Measurements from ENCODE around the gene ENTHD1. TPM values are rescaled to one million over a fixed set of nuclear protein-coding genes. Genes with fewer than 3 reads are reported as not detected.

The ENTHD1 gene
- total RNA-seq, 1 donor from 2014 or later, result not detected

- H3K4me1 ChIP-seq, result no peaks in the 10 kb centered on the region
- Mint-ChIP-seq H3K27me3 (ENCODE audit: insufficient read depth, low read depth) (no peaks in the 10 kb centered on the region), H3K4me3 (no peak overlapping the region), H3K9me3 (no peaks in the 10 kb centered on the region), H3K4me1 (peaks cover 6% of the 10 kb centered on the region), H3K27ac (no peak overlapping the region), H3K36me3 (no peaks in the 10 kb centered on the region)
- TF ChIP-seq EZH2 (IDR thresholded peaks at IDR 0.05), result no peak
- TF ChIP-seq, protein P1, sequence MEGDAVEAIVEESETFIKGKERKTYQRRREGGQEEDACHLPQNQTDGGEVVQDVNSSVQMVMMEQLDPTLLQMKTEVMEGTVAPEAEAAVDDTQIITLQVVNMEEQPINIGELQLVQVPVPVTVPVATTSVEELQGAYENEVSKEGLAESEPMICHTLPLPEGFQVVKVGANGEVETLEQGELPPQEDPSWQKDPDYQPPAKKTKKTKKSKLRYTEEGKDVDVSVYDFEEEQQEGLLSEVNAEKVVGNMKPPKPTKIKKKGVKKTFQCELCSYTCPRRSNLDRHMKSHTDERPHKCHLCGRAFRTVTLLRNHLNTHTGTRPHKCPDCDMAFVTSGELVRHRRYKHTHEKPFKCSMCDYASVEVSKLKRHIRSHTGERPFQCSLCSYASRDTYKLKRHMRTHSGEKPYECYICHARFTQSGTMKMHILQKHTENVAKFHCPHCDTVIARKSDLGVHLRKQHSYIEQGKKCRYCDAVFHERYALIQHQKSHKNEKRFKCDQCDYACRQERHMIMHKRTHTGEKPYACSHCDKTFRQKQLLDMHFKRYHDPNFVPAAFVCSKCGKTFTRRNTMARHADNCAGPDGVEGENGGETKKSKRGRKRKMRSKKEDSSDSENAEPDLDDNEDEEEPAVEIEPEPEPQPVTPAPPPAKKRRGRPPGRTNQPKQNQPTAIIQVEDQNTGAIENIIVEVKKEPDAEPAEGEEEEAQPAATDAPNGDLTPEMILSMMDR (IDR thresholded peaks at IDR 0.05), result no peak
- no peak for TF ChIP-seq EZH2phosphoT487 (IDR thresholded peaks at IDR 0.05)
- peaks cover 29% of the 10 kb centered on the region for H3K27me3 ChIP-seq
- no peak overlapping the region for H3K4me2 ChIP-seq
- no peak overlapping the region for H3K9ac ChIP-seq
- H2AFZ ChIP-seq (replicated peaks), result no peak overlapping the region
- no peaks in the 10 kb centered on the region for H3F3A ChIP-seq (ENCODE audit: low read depth)
- no peaks in the 10 kb centered on the region for H3K36me3 ChIP-seq
- DNase-seq (ENCODE audit: low spot score), result no peak
- H3K27ac ChIP-seq, result no peak overlapping the region
- no peak overlapping the region for H3K4me3 ChIP-seq
- no peaks in the 10 kb centered on the region for H3K9me3 ChIP-seq (ENCODE audit: low read depth)
- no peaks in the 10 kb centered on the region for H3K79me2 ChIP-seq (ENCODE audit: low read depth)
- H4K20me1 ChIP-seq (ENCODE audit: low read depth), result no peaks in the 10 kb centered on the region
Observed at GRCh38 chr22:39815932-39816331, 77.6 kb downstream of the ENTHD1 start.

GRCh38 chr22:39814899-39815298, 78.7 kb downstream of the ENTHD1 start:
- peaks cover 6% of the 10 kb centered on the region for H3K4me1 Mint-ChIP-seq
- H3K4me2 ChIP-seq, result no peak overlapping the region
- no peaks in the 10 kb centered on the region for H3K36me3 ChIP-seq
- no peak overlapping the region for H3K27ac Mint-ChIP-seq
- H4K20me1 ChIP-seq (ENCODE audit: low read depth), result no peaks in the 10 kb centered on the region
- no peak overlapping the region for H3K4me3 Mint-ChIP-seq
- H3K9me3 ChIP-seq (ENCODE audit: low read depth), result no peaks in the 10 kb centered on the region
- no peak overlapping the region for H3K9ac ChIP-seq
- H3K36me3 Mint-ChIP-seq, result no peaks in the 10 kb centered on the region
- no peak overlapping the region for H2AFZ ChIP-seq (replicated peaks)
- H3K4me1 ChIP-seq, result no peaks in the 10 kb centered on the region
- H3F3A ChIP-seq (ENCODE audit: low read depth), result no peaks in the 10 kb centered on the region
- TF ChIP-seq, protein P1 (IDR thresholded peaks at IDR 0.05), result no peak
- TF ChIP-seq EZH2phosphoT487 (IDR thresholded peaks at IDR 0.05) (no peak), EZH2 (IDR thresholded peaks at IDR 0.05) (no peak)
- peaks cover 2% of the 10 kb centered on the region for H3K27me3 Mint-ChIP-seq (ENCODE audit: insufficient read depth, low read depth)
- no peak for DNase-seq (ENCODE audit: low spot score)
- no peaks in the 10 kb centered on the region for H3K79me2 ChIP-seq (ENCODE audit: low read depth)
- H3K4me3 ChIP-seq, result no peak overlapping the region
- no peak overlapping the region for H3K27ac ChIP-seq
- H3K9me3 Mint-ChIP-seq, result no peaks in the 10 kb centered on the region
- peaks cover 40% of the 10 kb centered on the region for H3K27me3 ChIP-seq

DNA sequence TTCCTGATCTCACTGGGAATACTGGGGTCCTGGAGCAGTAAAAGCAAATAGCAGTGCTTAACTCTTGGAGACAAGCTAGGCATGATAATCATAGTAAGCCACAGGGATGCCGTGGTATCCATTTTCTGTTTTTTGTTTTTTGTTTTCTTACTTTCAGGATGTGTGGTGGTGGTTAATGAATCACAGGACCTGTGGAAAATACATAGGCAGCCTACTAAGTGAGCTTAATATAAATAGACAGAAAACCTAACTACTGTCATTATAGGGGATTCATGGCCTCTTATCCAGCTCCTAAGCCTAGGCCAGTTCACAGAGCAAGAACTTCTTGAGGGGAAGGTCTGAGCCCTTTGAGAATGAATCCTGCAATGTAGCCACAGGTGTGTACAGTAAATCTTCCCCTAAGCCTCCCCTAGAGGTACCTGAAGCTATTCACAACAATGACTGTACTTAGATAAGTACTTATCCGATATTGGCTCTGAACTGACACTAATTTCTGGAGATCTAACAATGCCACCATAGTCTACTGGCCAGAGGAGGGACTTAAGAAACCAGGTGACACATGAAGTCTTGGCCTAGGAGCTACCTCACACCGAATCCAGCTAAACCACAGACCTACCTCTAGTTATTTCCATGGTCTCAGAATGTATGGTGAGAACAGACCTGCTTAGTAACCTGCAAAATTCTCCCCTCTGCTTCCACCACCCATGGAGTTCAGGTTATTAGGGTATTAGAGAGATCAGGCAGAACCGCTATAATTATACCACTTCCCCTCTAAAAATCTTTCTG, 83.6 kb downstream of the ENTHD1 start:
- no peak overlapping the region for H3K27ac Mint-ChIP-seq
- no peaks in the 10 kb centered on the region for H3K36me3 Mint-ChIP-seq
- no peak overlapping the region for H3K4me2 ChIP-seq
- peaks cover 4% of the 10 kb centered on the region for H3K27me3 Mint-ChIP-seq (ENCODE audit: insufficient read depth, low read depth)
- H3K4me3 Mint-ChIP-seq, result no peak overlapping the region
- peaks cover 72% of the 10 kb centered on the region for H3K27me3 ChIP-seq
- no peaks in the 10 kb centered on the region for H3K36me3 ChIP-seq
- H3F3A ChIP-seq (ENCODE audit: low read depth), result peaks cover 10% of the 10 kb centered on the region
- no peak for DNase-seq (ENCODE audit: low spot score)
- no peaks in the 10 kb centered on the region for H3K79me2 ChIP-seq (ENCODE audit: low read depth)
- peaks cover 15% of the 10 kb centered on the region for H3K4me1 ChIP-seq
- H3K9me3 ChIP-seq (ENCODE audit: low read depth), result no peaks in the 10 kb centered on the region
- H2AFZ ChIP-seq (replicated peaks), result no peak overlapping the region
- H3K4me3 ChIP-seq, result no peak overlapping the region
- no peaks in the 10 kb centered on the region for H4K20me1 ChIP-seq (ENCODE audit: low read depth)
- H3K4me1 Mint-ChIP-seq, result peaks cover 19% of the 10 kb centered on the region
- H3K9ac ChIP-seq, result no peak overlapping the region
- H3K9me3 Mint-ChIP-seq, result no peaks in the 10 kb centered on the region
- no peak overlapping the region for H3K27ac ChIP-seq
- TF ChIP-seq, protein P1 (IDR thresholded peaks at IDR 0.05), result no peak
- TF ChIP-seq EZH2 (IDR thresholded peaks at IDR 0.05) (no peak), EZH2phosphoT487 (IDR thresholded peaks at IDR 0.05) (no peak)

Measured in neural progenitor cell (in vitro differentiated cells).